SK-N-MC (cell line): ENCODE measurements around the gene ATP2B2.

ENCODE experiments used
- EZH2 ChIP-seq: fragments of 200-600 bp; sonication (generic); IDR thresholded peaks from one replicate; pipeline ENCODE4 v1.6.1; 2017; ENCODE audit warnings: antibody characterized with exemption
- POLR2AphosphoS5 ChIP-seq: IDR thresholded peaks from 2 replicates; pipeline ENCODE4 v1.6.1; 2012; ENCODE audit warnings: mild to moderate bottlenecking, low read depth, low read length, borderline replicate concordance

GRCh38 chr3:10400749-10401495, 104.5 kb downstream of the ATP2B2 start:
- no peak for TF ChIP-seq EZH2
- no peak for TF ChIP-seq POLR2AphosphoS5
